GM12873 (cell line): ENCODE measurements around the gene YPEL5.
A peak's percentile ranks its signal among the peaks of the same experiment; 100 is the strongest.

Source experiments
- TF ChIP-seq, protein P1 (sequence below): IDR thresholded peaks from 2 replicates; pipeline ENCODE4 v1.5.1; 2012; ENCODE audit warnings: low read depth, mild to moderate bottlenecking, moderate library complexity, low read length, control low read depth; ENCODE audit not compliant: insufficient read depth; ENCODE audit errors: missing control alignments

Gene YPEL5

DNA sequence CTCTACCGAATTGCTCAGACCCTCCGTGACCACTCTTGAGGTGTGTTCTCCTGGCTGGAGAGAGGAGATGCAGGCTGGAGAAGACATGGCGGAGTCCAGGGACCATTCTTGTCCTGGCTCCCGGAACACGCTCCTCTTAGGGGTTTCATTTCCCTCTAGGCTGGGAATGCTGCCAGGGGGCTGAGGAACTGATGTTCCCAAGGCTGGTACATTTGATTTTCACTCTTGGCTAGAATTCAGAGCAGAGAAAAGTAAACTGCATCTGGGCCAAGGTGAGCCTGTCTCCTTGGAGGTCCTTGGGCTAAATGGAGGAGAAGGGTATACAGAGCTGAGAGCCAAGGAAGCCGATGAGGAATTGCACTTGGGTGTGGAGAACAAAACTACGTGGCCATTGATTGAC lies 56.3 kb downstream of the YPEL5 start:
- TF ChIP-seq, protein P1, sequence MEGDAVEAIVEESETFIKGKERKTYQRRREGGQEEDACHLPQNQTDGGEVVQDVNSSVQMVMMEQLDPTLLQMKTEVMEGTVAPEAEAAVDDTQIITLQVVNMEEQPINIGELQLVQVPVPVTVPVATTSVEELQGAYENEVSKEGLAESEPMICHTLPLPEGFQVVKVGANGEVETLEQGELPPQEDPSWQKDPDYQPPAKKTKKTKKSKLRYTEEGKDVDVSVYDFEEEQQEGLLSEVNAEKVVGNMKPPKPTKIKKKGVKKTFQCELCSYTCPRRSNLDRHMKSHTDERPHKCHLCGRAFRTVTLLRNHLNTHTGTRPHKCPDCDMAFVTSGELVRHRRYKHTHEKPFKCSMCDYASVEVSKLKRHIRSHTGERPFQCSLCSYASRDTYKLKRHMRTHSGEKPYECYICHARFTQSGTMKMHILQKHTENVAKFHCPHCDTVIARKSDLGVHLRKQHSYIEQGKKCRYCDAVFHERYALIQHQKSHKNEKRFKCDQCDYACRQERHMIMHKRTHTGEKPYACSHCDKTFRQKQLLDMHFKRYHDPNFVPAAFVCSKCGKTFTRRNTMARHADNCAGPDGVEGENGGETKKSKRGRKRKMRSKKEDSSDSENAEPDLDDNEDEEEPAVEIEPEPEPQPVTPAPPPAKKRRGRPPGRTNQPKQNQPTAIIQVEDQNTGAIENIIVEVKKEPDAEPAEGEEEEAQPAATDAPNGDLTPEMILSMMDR = no peak

DNA sequence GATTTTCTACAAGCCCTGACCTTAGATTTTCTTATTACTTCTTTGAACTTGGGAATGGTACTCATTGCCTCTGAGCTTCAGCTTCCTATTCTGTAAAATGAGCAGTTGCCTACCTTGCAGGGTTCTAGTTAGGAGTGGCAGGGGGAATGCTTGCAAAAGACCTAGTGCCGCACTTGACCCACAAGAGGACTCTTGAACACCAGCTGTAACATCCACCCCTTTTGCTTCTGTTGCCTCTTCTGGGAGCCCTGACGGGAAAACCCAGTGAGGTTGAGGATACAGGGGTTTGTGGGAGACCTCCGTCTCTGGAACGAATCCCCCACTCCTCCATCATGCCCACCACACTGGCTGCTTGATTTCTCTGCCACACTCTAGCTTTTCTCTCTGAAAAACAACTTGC lies 57.5 kb downstream of the YPEL5 start:
- TF ChIP-seq, protein P1 = no peak

DNA sequence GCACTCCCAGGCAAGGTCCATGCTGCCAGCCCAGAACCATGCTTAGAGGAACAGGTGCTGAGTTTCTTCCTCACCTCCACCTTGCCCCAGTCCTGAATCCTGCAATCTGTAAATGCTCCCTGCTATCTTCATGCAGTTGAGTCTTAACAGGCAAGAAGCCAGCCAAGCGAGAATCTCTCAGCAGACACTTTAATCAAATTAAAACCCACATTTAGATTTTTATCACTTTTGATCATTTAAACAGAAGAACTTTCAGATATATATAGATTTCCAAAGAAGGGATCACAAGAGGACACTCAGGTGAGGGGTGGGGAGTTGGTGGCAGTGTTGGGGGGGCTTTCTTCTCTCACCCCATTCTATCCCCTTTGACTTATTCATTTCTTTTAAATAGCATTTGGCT lies 58.6 kb downstream of the YPEL5 start:
- TF ChIP-seq, protein P1 = no peak

DNA sequence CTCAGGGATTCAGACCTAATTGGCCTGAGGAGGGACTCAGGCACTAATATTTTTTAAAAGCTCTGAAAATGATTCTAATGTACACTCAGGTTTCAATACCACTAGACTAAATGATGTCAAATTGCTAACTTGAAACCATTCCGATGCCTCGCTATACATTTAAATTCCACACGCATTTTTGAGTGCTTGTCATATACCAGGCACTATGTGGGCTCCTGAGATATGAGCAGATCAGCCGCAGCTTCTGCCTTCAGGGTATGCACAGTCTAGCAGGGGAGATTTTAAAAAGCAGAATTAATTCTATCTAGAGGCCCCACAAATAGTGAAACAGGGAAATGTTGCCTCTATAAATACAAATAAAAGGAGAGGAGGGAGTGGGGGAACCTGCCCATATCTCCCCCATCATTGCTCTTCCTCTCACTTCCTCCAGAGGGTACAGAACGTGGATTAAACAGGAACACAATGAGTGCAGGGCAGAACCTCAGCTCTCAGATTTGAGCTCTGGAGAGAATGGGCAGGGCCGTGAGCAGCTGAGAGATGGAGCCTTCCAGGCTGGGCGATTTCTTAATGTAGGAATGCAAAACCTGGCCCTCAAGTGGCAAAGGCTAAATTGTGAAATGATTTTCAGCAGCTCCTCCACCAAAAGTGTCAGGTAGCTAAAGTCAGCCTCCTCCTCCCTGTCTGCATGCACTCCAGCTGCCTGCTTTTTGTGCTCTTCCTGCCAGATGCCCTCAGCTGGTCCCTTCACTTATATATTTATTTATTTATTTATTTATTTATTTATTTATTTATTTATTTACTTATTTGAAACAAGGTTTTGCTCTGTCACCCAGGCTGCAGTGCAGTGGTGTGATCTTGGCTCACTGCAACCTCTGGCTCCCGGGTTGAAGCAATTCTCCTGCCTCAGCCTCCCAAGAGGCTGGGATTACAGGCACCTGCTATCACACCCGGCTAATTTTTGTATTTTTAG lies 59.9 kb downstream of the YPEL5 start:
- TF ChIP-seq, protein P1 = no peak

DNA sequence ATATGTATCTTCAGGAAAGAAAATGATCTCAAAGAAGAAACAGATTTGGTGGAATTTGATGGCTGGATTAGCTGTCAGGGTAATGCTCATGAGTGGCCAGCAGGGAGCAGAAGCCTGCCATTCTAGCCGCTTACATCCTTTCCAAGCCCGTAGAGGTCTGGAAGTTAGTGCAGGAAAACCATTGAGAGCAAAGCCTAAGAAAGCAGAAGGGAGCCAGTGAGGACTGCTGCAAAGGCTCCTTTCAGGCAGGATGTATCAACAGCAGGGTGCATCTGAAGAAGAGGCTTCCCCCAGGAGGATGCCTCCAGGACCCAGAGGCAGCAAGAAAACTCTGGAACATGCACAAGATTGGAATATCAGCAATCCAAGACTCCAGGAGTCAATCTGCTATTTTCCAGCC lies 61.6 kb downstream of the YPEL5 start:
- TF ChIP-seq, protein P1 = peak; percentile 89

DNA sequence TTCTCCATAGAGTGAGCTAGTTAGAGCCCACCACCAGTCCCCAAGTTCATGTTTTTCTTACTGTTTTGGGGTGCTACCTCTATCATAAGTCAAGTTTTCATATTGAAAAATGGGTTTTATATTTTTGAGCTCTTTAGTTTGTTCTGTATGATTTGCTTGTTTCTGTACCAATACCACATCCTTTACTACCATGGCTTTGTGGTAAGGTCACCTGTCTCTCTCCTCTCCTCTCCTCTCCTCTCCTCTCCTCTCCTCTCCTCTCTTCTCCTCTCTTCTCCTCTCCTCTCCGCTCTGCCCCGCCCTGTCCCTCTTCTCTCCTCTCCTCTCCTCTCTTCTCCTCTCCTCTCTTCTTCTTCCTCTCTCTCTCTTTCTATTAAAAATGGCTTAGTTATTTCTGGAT lies 62.4 kb downstream of the YPEL5 start:
- TF ChIP-seq, protein P1 = no peak
